HFFc6 (cell line): ENCODE data around the gene MAST4. TPM values are rescaled to one million over a fixed set of nuclear protein-coding genes. Genes with fewer than 3 reads are reported as not detected.
A peak's percentile ranks its signal among the peaks of the same experiment; 100 is the strongest.

Source experiments
- DNase-seq: peaks from one replicate; pipeline ENCODE4 v3.0.0-alpha.2; 2018
- H3K27ac Mint-ChIP-seq: 2 replicates; pipeline ENCODE4 v1.8.0; 2020; ENCODE audit warnings: mild to moderate bottlenecking, mixed read lengths
- H3K27me3 Mint-ChIP-seq: 2 replicates; pipeline ENCODE4 v1.8.0; 2021; ENCODE audit warnings: mild to moderate bottlenecking, moderate library complexity, mixed read lengths; ENCODE audit not compliant: insufficient read depth
- H3K36me3 Mint-ChIP-seq: 2 replicates; pipeline ENCODE4 v1.8.0; 2021; ENCODE audit warnings: low read depth, mixed read lengths
- H3K4me1 Mint-ChIP-seq: 2 replicates; pipeline ENCODE4 v1.8.0; 2020; ENCODE audit warnings: low read depth, mixed read lengths
- H3K4me3 Mint-ChIP-seq: 2 replicates; pipeline ENCODE4 v1.8.0; 2020; ENCODE audit warnings: mild to moderate bottlenecking, moderate library complexity, mixed read lengths
- H3K9me3 Mint-ChIP-seq: 2 replicates; pipeline ENCODE4 v1.8.0; 2020; ENCODE audit warnings: mild to moderate bottlenecking, mixed read lengths
- CTCF ChIP-seq: fragments of 200-600 bp; sonication (generic); IDR thresholded peaks from 2 replicates; pipeline ENCODE4 v1.5.0; 2021; ENCODE audit warnings: antibody characterized with exemption, mild to moderate bottlenecking
- total RNA-seq, 6 experiments: library from RNA; stranded (reverse); fragmentation: NEBNext Ultra II Directional; extraction: Animal tissue kit (Norgen Biotek cat#: 25700); gene quantifications; 2 replicates in 1 of 6; 3 replicates in 5 of 6; pipeline ENCODE4 v1.2.3, GENCODE V29; 2021

Gene MAST4
- total RNA-seq, 6 experiments from 2014 or later: 3.0 to 5.6 (median 3.9) TPM

- no peak for TF ChIP-seq CTCF
- H3K36me3 Mint-ChIP-seq: no peaks in the 10 kb centered on the region
- no peak overlapping the region for H3K4me3 Mint-ChIP-seq
- H3K27ac Mint-ChIP-seq: no peak overlapping the region
- DNase-seq: no peak
- H3K27me3 Mint-ChIP-seq: no peaks in the 10 kb centered on the region
- H3K4me1 Mint-ChIP-seq: no peaks in the 10 kb centered on the region
- no peaks in the 10 kb centered on the region for H3K9me3 Mint-ChIP-seq
These were observed 481.1 kb downstream of the MAST4 start for GRCh38 chr5:67077296-67077695.

GRCh38 chr5:67081261-67081660, 485.1 kb downstream of the MAST4 start:
- no peaks in the 10 kb centered on the region for H3K4me1 Mint-ChIP-seq
- no peak for DNase-seq
- no peaks in the 10 kb centered on the region; the same call in 1 of the 2 replicates for H3K27me3 Mint-ChIP-seq
- H3K27ac Mint-ChIP-seq: no peak overlapping the region
- TF ChIP-seq CTCF: no peak
- H3K9me3 Mint-ChIP-seq: no peaks in the 10 kb centered on the region
- H3K36me3 Mint-ChIP-seq: no peaks in the 10 kb centered on the region
- no peak overlapping the region for H3K4me3 Mint-ChIP-seq

- Mint-ChIP-seq H3K9me3 (no peaks in the 10 kb centered on the region), H3K27ac (no peak overlapping the region), H3K4me1 (no peaks in the 10 kb centered on the region), H3K4me3 (no peak overlapping the region), H3K36me3 (no peaks in the 10 kb centered on the region), H3K27me3 (no peaks in the 10 kb centered on the region; the same call in 1 of the 2 replicates)
- DNase-seq: no peak
- no peak for TF ChIP-seq CTCF
These were observed 486.7 kb downstream of the MAST4 start for GRCh38 chr5:67082941-67083340.

- Mint-ChIP-seq H3K36me3 (no peaks in the 10 kb centered on the region), H3K27me3 (no peaks in the 10 kb centered on the region; the same call in 1 of the 2 replicates), H3K9me3 (no peaks in the 10 kb centered on the region), H3K4me1 (peaks cover 9% of the 10 kb centered on the region), H3K4me3 (no peak overlapping the region), H3K27ac (no peak overlapping the region)
- no peak for TF ChIP-seq CTCF
- DNase-seq: no peak
These were observed 489.4 kb downstream of the MAST4 start for GRCh38 chr5:67085616-67086015.

GRCh38 chr5:67089200-67089725, 493.1 kb downstream of the MAST4 start:
- H3K4me1 Mint-ChIP-seq: peaks cover 34% of the 10 kb centered on the region
- DNase-seq: peak; percentile 5
- H3K36me3 Mint-ChIP-seq: no peaks in the 10 kb centered on the region
- H3K4me3 Mint-ChIP-seq: no peak overlapping the region
- no peak overlapping the region for H3K27ac Mint-ChIP-seq
- no peak for TF ChIP-seq CTCF
- H3K9me3 Mint-ChIP-seq: no peaks in the 10 kb centered on the region
- H3K27me3 Mint-ChIP-seq: no peaks in the 10 kb centered on the region; the same call in 1 of the 2 replicates

- Mint-ChIP-seq H3K27me3 (no peaks in the 10 kb centered on the region; the same call in 1 of the 2 replicates), H3K4me1 (peaks cover 42% of the 10 kb centered on the region), H3K4me3 (no peak overlapping the region), H3K27ac (no peak overlapping the region), H3K9me3 (no peaks in the 10 kb centered on the region), H3K36me3 (no peaks in the 10 kb centered on the region)
- no peak for TF ChIP-seq CTCF
- DNase-seq: no peak
These were observed 493.8 kb downstream of the MAST4 start for GRCh38 chr5:67090040-67090439.
